Measurements from ENCODE around the gene ABCB8. TPM values are rescaled to one million over a fixed set of nuclear protein-coding genes. Genes with fewer than 3 reads are reported as not detected.

The ABCB8 gene
- polyA plus RNA-seq, 1 of the 3 experiments (the other 2 are of a cell fraction): 36.0 TPM

DNA sequence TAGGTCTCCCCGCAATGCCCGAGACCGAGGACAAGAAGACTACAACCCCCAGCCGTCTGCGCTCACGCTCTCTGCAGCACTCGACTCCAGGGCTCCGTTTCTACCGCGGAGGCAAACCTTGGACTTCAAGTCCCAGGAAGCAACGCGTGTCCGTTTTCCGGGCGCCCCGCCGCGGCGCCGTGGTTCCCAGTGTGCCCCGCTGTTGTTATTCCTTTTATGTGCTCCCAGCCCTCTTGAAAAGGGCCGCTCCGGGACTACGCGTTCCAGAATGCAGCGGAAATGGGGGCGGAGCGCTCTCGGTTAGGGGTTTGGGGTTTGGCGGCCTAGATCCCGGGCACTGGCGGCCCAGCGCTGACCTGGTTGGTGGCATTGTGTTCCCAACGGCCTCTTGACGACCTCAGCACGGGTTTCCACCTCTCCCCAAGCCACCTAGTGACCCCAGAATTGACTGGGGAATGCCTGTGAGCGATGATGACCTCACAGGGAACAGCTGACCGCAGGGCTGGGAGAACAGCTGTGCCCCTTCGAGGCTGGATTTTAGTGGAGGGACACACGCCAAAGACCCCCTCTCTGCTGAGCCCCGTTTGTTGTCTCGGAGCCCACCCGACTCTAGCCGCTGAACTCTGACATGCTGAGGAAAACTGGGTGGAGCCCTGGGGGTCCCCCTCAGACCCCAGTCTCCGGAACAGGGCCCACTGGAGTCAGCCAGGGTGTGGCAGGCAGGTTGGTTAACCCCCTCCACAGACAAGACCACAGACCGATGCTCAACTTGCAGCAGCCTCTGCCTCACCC is 29.9 kb downstream of the ABCB8 start (continued):
- TF ChIP-seq, protein P1, sequence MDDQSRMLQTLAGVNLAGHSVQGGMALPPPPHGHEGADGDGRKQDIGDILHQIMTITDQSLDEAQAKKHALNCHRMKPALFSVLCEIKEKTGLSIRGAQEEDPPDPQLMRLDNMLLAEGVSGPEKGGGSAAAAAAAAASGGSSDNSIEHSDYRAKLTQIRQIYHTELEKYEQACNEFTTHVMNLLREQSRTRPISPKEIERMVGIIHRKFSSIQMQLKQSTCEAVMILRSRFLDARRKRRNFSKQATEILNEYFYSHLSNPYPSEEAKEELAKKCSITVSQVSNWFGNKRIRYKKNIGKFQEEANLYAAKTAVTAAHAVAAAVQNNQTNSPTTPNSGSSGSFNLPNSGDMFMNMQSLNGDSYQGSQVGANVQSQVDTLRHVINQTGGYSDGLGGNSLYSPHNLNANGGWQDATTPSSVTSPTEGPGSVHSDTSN (IDR thresholded peaks at IDR 0.05): peak; percentile 29; the same call in 1 of the 2 replicates
- no peak; the same call in 1 of the 2 replicates for TF ChIP-seq RXRA (IDR thresholded peaks at IDR 0.05; ENCODE audit: borderline replicate concordance, low read depth)
- TF ChIP-seq TCF12 (IDR thresholded peaks at IDR 0.05): 0 out of 2 replicates have a peak, but pooled peaks have one; percentile 7

DNA sequence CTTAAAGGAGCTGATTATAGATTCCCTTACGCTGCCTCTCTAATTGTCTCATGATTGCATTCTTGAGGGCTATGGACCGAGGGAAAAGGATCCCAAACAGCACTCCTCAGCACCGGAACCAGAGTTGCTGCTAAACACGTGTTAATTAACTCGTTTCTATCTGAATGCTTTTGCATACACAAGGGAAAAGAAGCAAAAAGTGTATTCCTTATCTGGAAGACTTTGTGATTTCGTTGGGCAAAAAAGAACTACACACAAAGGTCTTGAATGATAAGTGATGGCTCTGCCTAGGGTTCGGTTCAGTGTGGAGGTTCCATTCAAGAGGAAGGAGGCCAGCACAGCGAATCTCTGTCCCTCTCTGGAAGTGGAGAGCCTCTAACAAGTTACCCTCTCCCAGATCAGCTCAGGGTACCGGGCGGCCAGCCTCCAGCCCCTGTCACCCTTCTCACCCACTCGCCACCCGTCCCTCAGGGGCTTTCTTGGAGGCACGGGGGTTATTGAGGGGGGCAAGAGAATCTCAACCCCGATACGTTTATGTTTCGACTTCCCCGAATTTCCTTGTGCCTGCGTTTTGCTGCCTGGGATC is 30.6 kb downstream of the ABCB8 start:
- Histone ChIP-seq H3K9me3 (no peaks in the 10 kb centered on the region), H3K27ac (ENCODE audit: low read depth in 2 of 2, low read length in 1 of 2) (peak overlapping the region; percentile 95 to 99), H3K4me2 (peak overlapping the region; percentile 85), H3K27me3 (ENCODE audit: insufficient read depth) (no peaks in the 10 kb centered on the region), H2AFZ (ENCODE audit: low read depth) (0 out of 2 replicates have a peak overlapping the region, but pooled peaks have one; percentile 76), H4K20me1 (ENCODE audit: insufficient read depth) (peaks cover 32% of the 10 kb centered on the region), H3K36me3 (replicated peaks in 1 of 2; ENCODE audit: control insufficient read depth in 1 of 2, insufficient read depth in 2 of 2, low read length in 1 of 2) (peaks cover 17 to 33% of the 10 kb centered on the region in 2 experiments), H3K4me1 (ENCODE audit: control insufficient read depth in 1 of 2, insufficient read depth in 2 of 2, low read depth in 1 of 2, low read length in 1 of 2) (peaks cover 28 to 50% of the 10 kb centered on the region in 2 experiments), H3K79me2 (ENCODE audit: insufficient read depth) (peaks cover 62% of the 10 kb centered on the region), H3F3A (replicated peaks; ENCODE audit: insufficient read depth) (no peaks in the 10 kb centered on the region), H3K9me2 (no peaks in the 10 kb centered on the region), H3K9ac (peak overlapping the region; percentile 84), H3K4me3 (ENCODE audit: low read depth in 2 of 2, low read length in 1 of 2) (peak overlapping the region; percentile 66 to 99)
- POLR2A ChIA-PET: interaction anchor here (0.8 to 2.3 kb wide), 5 partner anchors 11 to 27 kb away, joined by 3 to 11 read pairs (median 3); partner anchors contain the start of genes AGAP3, ASIC3 and FASTK
- CTCF ChIA-PET: interaction anchor here (0.6 to 12.2 kb wide), 12 partner anchors 9 to 73 kb away, joined by 3 to 126 read pairs (median 4); partner anchors contain the start of genes ABCB8, ASIC3, FASTK and TMUB1
- 20% methylated on average over 18 of the region's 18 CpGs for WGBS (ENCODE audit: low lambda C conversion rate)
- DNase-seq: no peak
- TF ChIP-seq NRF1 (IDR thresholded peaks at IDR 0.05; ENCODE audit: low read depth, low read length): no peak

DNA sequence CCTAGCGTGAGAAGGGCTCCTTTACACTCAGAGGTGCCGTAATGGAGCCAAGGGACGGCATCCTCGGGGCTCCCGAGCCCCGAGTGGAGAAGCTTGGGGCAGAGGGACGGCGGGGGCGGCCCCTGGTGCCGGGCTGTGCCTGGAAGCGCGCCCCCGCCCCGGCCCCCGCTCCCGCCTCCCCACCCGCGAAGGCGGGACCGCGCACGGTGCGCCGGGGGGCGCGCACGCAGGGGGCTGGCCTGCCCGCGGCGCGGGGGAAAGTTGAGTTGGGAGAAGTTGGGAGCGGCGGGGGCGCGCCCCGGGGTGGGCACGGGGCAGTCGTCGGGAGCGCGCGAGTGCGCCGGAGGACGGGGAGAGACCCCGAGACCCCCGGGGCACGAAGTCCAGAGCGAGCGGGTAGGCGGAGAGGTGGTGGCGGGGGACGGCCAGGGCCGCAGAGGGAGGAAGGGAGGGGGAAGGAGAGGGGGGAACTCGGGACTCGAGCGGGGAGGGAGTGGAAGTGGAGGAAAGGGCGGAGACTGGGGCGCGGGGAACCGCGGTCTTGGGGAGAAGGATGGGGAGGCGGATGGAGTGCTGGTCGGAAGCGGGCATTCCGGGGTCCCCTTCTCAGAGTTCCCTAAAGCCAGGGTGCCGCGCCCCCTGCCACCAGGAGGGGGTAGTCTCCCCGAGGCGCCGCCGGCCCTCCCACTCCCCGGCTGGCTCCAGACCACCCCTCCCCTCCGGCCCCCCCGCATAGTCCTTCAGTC is 31.3 kb downstream of the ABCB8 start, which contains the start of gene SLC4A2:
Gene SLC4A2 (plus strand): TSS at position 223 of the 746 bp plus-strand sequence. CDS start 2,399 bp downstream, outside the sequence.
- Histone ChIP-seq H3K4me3 (ENCODE audit: low read depth in 2 of 2, low read length in 1 of 2) (peak within 1 kb of the TSS; percentile 66 to 99), H3K79me2 (ENCODE audit: insufficient read depth) (peaks cover 69% of the 10 kb centered on the region), H3K36me3 (replicated peaks in 1 of 2; ENCODE audit: control insufficient read depth in 1 of 2, insufficient read depth in 2 of 2, low read length in 1 of 2) (peaks cover 20 to 31% of the 10 kb centered on the region in 2 experiments), H3K27ac (ENCODE audit: low read depth in 2 of 2, low read length in 1 of 2) (peak within 1 kb of the TSS; percentile 95 to 99), H2AFZ (ENCODE audit: low read depth) (peak within 1 kb of the TSS; percentile 83), H3K9ac (peak within 1 kb of the TSS; percentile 84), H3K9me3 (no peaks in the 10 kb centered on the region), H3K9me2 (no peaks in the 10 kb centered on the region), H3K27me3 (ENCODE audit: insufficient read depth) (no peaks in the 10 kb centered on the region), H4K20me1 (ENCODE audit: insufficient read depth) (peaks cover 36% of the 10 kb centered on the region), H3K4me1 (ENCODE audit: control insufficient read depth in 1 of 2, insufficient read depth in 2 of 2, low read depth in 1 of 2, low read length in 1 of 2) (peaks cover 28 to 50% of the 10 kb centered on the region in 2 experiments), H3K4me2 (peak within 1 kb of the TSS; percentile 85), H3F3A (replicated peaks; ENCODE audit: insufficient read depth) (no peaks in the 10 kb centered on the region)
- DNase-seq: peak; percentile 98
- CTCF ChIA-PET: interaction anchor here (0.6 to 12.2 kb wide), 27 partner anchors 10 to 161 kb away, joined by 3 to 126 read pairs (median 4); partner anchors contain the start of genes ABCB8, ASIC3, FASTK and TMUB1
- under 1% methylated on average over 48 of the region's 75 CpGs for WGBS (ENCODE audit: low lambda C conversion rate)
- POLR2A ChIA-PET: interaction anchor here (0.7 to 2.3 kb wide), 6 partner anchors 12 to 89 kb away, joined by 3 to 11 read pairs (median 4); partner anchors contain the start of genes ABCB8 and ASIC3
- peak; percentile 50 for TF ChIP-seq NRF1 (IDR thresholded peaks at IDR 0.05; ENCODE audit: low read depth, low read length)
- 0 out of 2 replicates have a peak, but pooled peaks have one; percentile 13 for TF ChIP-seq TEAD4 (IDR thresholded peaks at IDR 0.05; ENCODE audit: borderline replicate concordance, insufficient read depth)
- TF ChIP-seq SMC3 (IDR thresholded peaks at IDR 0.05; ENCODE audit: low read depth, low read length): no peak
- TF ChIP-seq FOXM1 (IDR thresholded peaks at IDR 0.05; ENCODE audit: low read depth): no peak
- TF ChIP-seq POLR2AphosphoS5 (IDR thresholded peaks at IDR 0.05; ENCODE audit: low read depth, low read length): peak; percentile 44
- TF ChIP-seq YY1 (IDR thresholded peaks at IDR 0.05; ENCODE audit: low read depth): 0 out of 2 replicates have a peak, but pooled peaks have one; percentile 9
- no peak for TF ChIP-seq GATA2 (CRISPR knock-in tag; IDR thresholded peaks at IDR 0.05)
- TF ChIP-seq GABPA (IDR thresholded peaks at IDR 0.05; ENCODE audit: low read depth): 0 out of 2 replicates have a peak, but pooled peaks have one; percentile 5
- TF ChIP-seq FOXJ3 (CRISPR knock-in tag; IDR thresholded peaks at IDR 0.05): no peak
- TF ChIP-seq MEF2A (IDR thresholded peaks at IDR 0.05; ENCODE audit: borderline replicate concordance, low read depth): no peak
- TF ChIP-seq, protein P2, sequence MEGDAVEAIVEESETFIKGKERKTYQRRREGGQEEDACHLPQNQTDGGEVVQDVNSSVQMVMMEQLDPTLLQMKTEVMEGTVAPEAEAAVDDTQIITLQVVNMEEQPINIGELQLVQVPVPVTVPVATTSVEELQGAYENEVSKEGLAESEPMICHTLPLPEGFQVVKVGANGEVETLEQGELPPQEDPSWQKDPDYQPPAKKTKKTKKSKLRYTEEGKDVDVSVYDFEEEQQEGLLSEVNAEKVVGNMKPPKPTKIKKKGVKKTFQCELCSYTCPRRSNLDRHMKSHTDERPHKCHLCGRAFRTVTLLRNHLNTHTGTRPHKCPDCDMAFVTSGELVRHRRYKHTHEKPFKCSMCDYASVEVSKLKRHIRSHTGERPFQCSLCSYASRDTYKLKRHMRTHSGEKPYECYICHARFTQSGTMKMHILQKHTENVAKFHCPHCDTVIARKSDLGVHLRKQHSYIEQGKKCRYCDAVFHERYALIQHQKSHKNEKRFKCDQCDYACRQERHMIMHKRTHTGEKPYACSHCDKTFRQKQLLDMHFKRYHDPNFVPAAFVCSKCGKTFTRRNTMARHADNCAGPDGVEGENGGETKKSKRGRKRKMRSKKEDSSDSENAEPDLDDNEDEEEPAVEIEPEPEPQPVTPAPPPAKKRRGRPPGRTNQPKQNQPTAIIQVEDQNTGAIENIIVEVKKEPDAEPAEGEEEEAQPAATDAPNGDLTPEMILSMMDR (IDR thresholded peaks at IDR 0.05): peak; percentile 67
- peak; percentile 16 for TF ChIP-seq CHD2 (IDR thresholded peaks at IDR 0.05; ENCODE audit: low read length, partially characterized antibody)
- TF ChIP-seq FOSL2 (IDR thresholded peaks at IDR 0.05; ENCODE audit: borderline replicate concordance, low read depth): no peak
- TF ChIP-seq SIN3A (IDR thresholded peaks at IDR 0.05; ENCODE audit: borderline replicate concordance, low read depth, low read length): peak; percentile 26; the same call in 1 of the 2 replicates
- TF ChIP-seq, protein P1 (IDR thresholded peaks at IDR 0.05): no peak

Data from SK-N-SH (cell line).